OCI-LY7 (cell line): ENCODE results near the gene CDCP1. TPM values are rescaled to one million over a fixed set of nuclear protein-coding genes. Genes with fewer than 3 reads are reported as not detected.

Experiments used
- BruUV-seq: library from RNA; stranded (reverse); fragments of 400-500 nt; replicated peaks from 2 replicates; lab custom pipeline; 2021; lab: Mats Ljungman, UMichigan
- CTCF ChIA-PET: fragments of 300-600 bp; sonication (Branson Sonifier 250); formaldehyde crosslinking; loops from one replicate; lab custom pipeline; 2022; ENCODE audit warnings: antibody characterized with exemption; ENCODE audit not compliant: unreplicated experiment; lab: Charles Lee
- POLR2A ChIA-PET: fragments of 300-600 bp; sonication (Branson Sonifier 250); formaldehyde crosslinking; loops from one replicate; lab custom pipeline; 2022; ENCODE audit warnings: antibody characterized with exemption; lab: Charles Lee
- DNase-seq: peaks from one replicate; pipeline ENCODE4 v3.0.0-alpha.2; 2015; ENCODE audit warnings: low spot score
- H2AFZ ChIP-seq: fragments of 200-600 bp; sonication (generic), shearing (Covaris generic); 2 replicates; pipeline ENCODE4 v1.6.1; 2014; ENCODE audit warnings: mild to moderate bottlenecking, antibody characterized with exemption, low read length, moderate library complexity
- H3K27ac ChIP-seq: fragments of 200-600 bp; sonication (generic); 2 replicates; pipeline ENCODE4 v1.5.1; 2014; ENCODE audit warnings: mixed run types, low read depth, mild to moderate bottlenecking, moderate library complexity, low read length, inconsistent platforms; ENCODE audit not compliant: poor library complexity, severe bottlenecking
- H3K36me3 ChIP-seq: fragments of 200-600 bp; sonication (generic); 2 replicates; pipeline ENCODE4 v1.6.1; 2014; ENCODE audit warnings: mild to moderate bottlenecking, antibody characterized with exemption, low read length, moderate library complexity, mixed read lengths; ENCODE audit not compliant: insufficient read depth
- H3K4me1 ChIP-seq: fragments of 200-600 bp; sonication (generic); 2 replicates; pipeline ENCODE4 v1.5.1; 2014; ENCODE audit warnings: mild to moderate bottlenecking, low read length; ENCODE audit not compliant: insufficient read depth, poor library complexity, severe bottlenecking
- H3K4me2 ChIP-seq: fragments of 200-600 bp; sonication (generic); 2 replicates; pipeline ENCODE4 v1.6.1; 2014; ENCODE audit warnings: mild to moderate bottlenecking, low read length
- H3K4me3 ChIP-seq: fragments of 200-600 bp; sonication (generic); 2 replicates; pipeline ENCODE4 v1.5.1; 2014; ENCODE audit warnings: mild to moderate bottlenecking, low read depth, low read length; ENCODE audit not compliant: poor library complexity, severe bottlenecking
- H3K79me2 ChIP-seq: fragments of 200-600 bp; sonication (generic); 2 replicates; pipeline ENCODE4 v1.6.1; 2016; ENCODE audit warnings: low read depth, mild to moderate bottlenecking, low read length, moderate library complexity, mixed read lengths; ENCODE audit not compliant: insufficient read depth
- H3K9me2 ChIP-seq: fragments of 200-600 bp; sonication (generic); 2 replicates; pipeline ENCODE4 v1.6.1; 2016; ENCODE audit warnings: mild to moderate bottlenecking, low read length, mixed read lengths; ENCODE audit not compliant: insufficient read depth
- H3K9me3 ChIP-seq: fragments of 200-600 bp; sonication (generic); 2 replicates; pipeline ENCODE4 v1.6.1; 2014; ENCODE audit warnings: mild to moderate bottlenecking, mixed run types, low read length, mixed read lengths
- H4K20me1 ChIP-seq: fragments of 200-600 bp; sonication (generic); 2 replicates; pipeline ENCODE4 v1.6.1; 2014; ENCODE audit warnings: mild to moderate bottlenecking, antibody characterized with exemption, low read length, moderate library complexity, mixed read lengths; ENCODE audit not compliant: insufficient read depth
- CTCF ChIP-seq: fragments of 200-600 bp; sonication (generic); conservative IDR thresholded peaks from 2 replicates; pipeline ENCODE4 v1.5.1; 2014; ENCODE audit warnings: mild to moderate bottlenecking, antibody characterized with exemption, low read length, moderate library complexity, mixed read lengths
- EZH2phosphoT487 ChIP-seq: fragments of 200-600 bp; sonication (generic); IDR thresholded peaks from 2 replicates; pipeline ENCODE4 v1.6.1; 2018; ENCODE audit warnings: low read depth, borderline replicate concordance, mild to moderate bottlenecking, mixed run types, antibody characterized with exemption, low read length, moderate library complexity, mixed read lengths
- intact Hi-C: fragments of 100-400 bp; cut with micrococcal nuclease; formaldehyde crosslinking; loops from one replicate; pipeline ENCODE4 v1.10.0; 2022; ENCODE audit not compliant: unreplicated experiment
- total RNA-seq, 2 experiments: library from RNA; depleted of rRNA in 1 of 2; stranded (reverse); fragments of >200 nt in 1 of 2; shearing (Covaris generic) in 1 of 2; gene quantifications; 2 replicates each; pipeline ENCODE4 v1.2.3, GENCODE V29; 2014 to 2022

CDCP1 gene
- total RNA-seq, 2 experiments from 2014 or later, result not detected

GRCh38 chr3:45182915-45183871 lies 37.0 kb upstream of the CDCP1 start:
- H3K36me3 ChIP-seq, result no peaks in the 10 kb centered on the region
- no peak overlapping the region for H3K4me2 ChIP-seq
- no peak overlapping the region for H3K27ac ChIP-seq
- ChIA-PET POLR2A (no interaction called here), CTCF (no interaction called here)
- H2AFZ ChIP-seq, result no peak overlapping the region
- H3K9me2 ChIP-seq, result no peaks in the 10 kb centered on the region
- no peak for DNase-seq
- TF ChIP-seq EZH2phosphoT487, result no peak
- TF ChIP-seq CTCF, result no peak
- H3K9me3 ChIP-seq, result no peaks in the 10 kb centered on the region
- no TSS peak for BruUV-seq
- intact Hi-C loops, result no loop called here
- no peaks in the 10 kb centered on the region for H3K4me1 ChIP-seq
- no peaks in the 10 kb centered on the region for H3K79me2 ChIP-seq
- H3K4me3 ChIP-seq, result no peak overlapping the region
- H4K20me1 ChIP-seq, result no peaks in the 10 kb centered on the region

GRCh38 chr3:45181496-45181895 lies 35.3 kb upstream of the CDCP1 start:
- no peak for DNase-seq
- intact Hi-C loops, result no loop called here
- no peaks in the 10 kb centered on the region for H3K79me2 ChIP-seq
- no peaks in the 10 kb centered on the region for H4K20me1 ChIP-seq
- H2AFZ ChIP-seq, result no peak overlapping the region
- ChIA-PET CTCF (no interaction called here), POLR2A (no interaction called here)
- no peaks in the 10 kb centered on the region for H3K4me1 ChIP-seq
- no peaks in the 10 kb centered on the region for H3K9me2 ChIP-seq
- BruUV-seq, result no TSS peak
- H3K4me2 ChIP-seq, result no peak overlapping the region
- no peaks in the 10 kb centered on the region for H3K9me3 ChIP-seq
- H3K36me3 ChIP-seq, result no peaks in the 10 kb centered on the region
- H3K4me3 ChIP-seq, result no peak overlapping the region
- TF ChIP-seq CTCF, result no peak
- no peak for TF ChIP-seq EZH2phosphoT487
- no peak overlapping the region for H3K27ac ChIP-seq

- H3K9me2 ChIP-seq, result no peaks in the 10 kb centered on the region
- intact Hi-C loops, result no loop called here
- no peaks in the 10 kb centered on the region for H3K36me3 ChIP-seq
- no peak overlapping the region for H3K4me2 ChIP-seq
- H2AFZ ChIP-seq, result no peak overlapping the region
- no peak for TF ChIP-seq EZH2phosphoT487
- no peak overlapping the region for H3K27ac ChIP-seq
- DNase-seq, result no peak
- no peak overlapping the region for H3K4me3 ChIP-seq
- no peaks in the 10 kb centered on the region for H3K79me2 ChIP-seq
- ChIA-PET CTCF (no interaction called here), POLR2A (no interaction called here)
- H4K20me1 ChIP-seq, result no peaks in the 10 kb centered on the region
- no peaks in the 10 kb centered on the region for H3K4me1 ChIP-seq
- H3K9me3 ChIP-seq, result no peaks in the 10 kb centered on the region
- no TSS peak for BruUV-seq
Observed at GRCh38 chr3:45180899-45181298, 34.7 kb upstream of the CDCP1 start.
